Panc1 (cell line): ENCODE measurements around the gene MTFMT. TPM values are rescaled to one million over a fixed set of nuclear protein-coding genes. Genes with fewer than 3 reads are reported as not detected.

Experiments used
- ATAC-seq: fragments of 200-7000 bp; cut with Tn5 transposase; 2 replicates; pipeline ENCODE4 v1.9.1; 2020; ENCODE audit warnings: mild to moderate bottlenecking, moderate library complexity
- BruUV-seq: library from RNA; stranded (reverse); fragments of 400-500 nt; replicated peaks from 2 replicates; lab custom pipeline; 2021; lab: Mats Ljungman, UMichigan
- CTCF ChIA-PET: fragments of 300-600 bp; sonication (Branson Sonifier 250); formaldehyde crosslinking; loops from one replicate; lab custom pipeline; 2022; ENCODE audit warnings: antibody characterized with exemption; lab: Charles Lee
- POLR2A ChIA-PET: fragments of 300-600 bp; sonication (Branson Sonifier 250); formaldehyde crosslinking; loops from one replicate; lab custom pipeline; 2022; ENCODE audit warnings: antibody characterized with exemption; lab: Charles Lee
- DNase-seq: peaks from one replicate; pipeline ENCODE4 v3.0.0-alpha.2; 2010; ENCODE audit warnings: low read depth, low spot score
- H3K27ac ChIP-seq: 2 replicates; pipeline ENCODE4 v1.5.1; 2011; ENCODE audit warnings: mild to moderate bottlenecking, low read length, inconsistent platforms
- H3K27me3 ChIP-seq: fragments of 200-500 bp; sonication (Bioruptor generic); 2 replicates; pipeline ENCODE4 v1.6.0; 2014; ENCODE audit warnings: low read length, inconsistent platforms; ENCODE audit not compliant: control insufficient read depth, insufficient read depth
- H3K36me3 ChIP-seq: fragments of 200-500 bp; sonication (Bioruptor generic); 2 replicates; pipeline ENCODE4 v1.5.1; 2014; ENCODE audit warnings: inconsistent platforms, mild to moderate bottlenecking, low read length, moderate library complexity; ENCODE audit not compliant: control insufficient read depth, insufficient read depth
- H3K4me1 ChIP-seq: 2 replicates; pipeline ENCODE4 v1.5.1; 2011; ENCODE audit warnings: inconsistent platforms, mild to moderate bottlenecking, low read length, moderate library complexity; ENCODE audit not compliant: control insufficient read depth, insufficient read depth
- H3K4me3 ChIP-seq, 2 experiments: 2 replicates each; pipeline ENCODE4 v1.5.1; 2011 to 2012; ENCODE audit warnings: low read depth in 2 of 2, low read length in 2 of 2, mild to moderate bottlenecking in 2 of 2, inconsistent platforms in 1 of 2, moderate library complexity in 1 of 2
- H3K9me3 ChIP-seq: fragments of 200-500 bp; sonication (Bioruptor generic); 2 replicates; pipeline ENCODE4 v1.5.1; 2014; ENCODE audit warnings: low read depth, mild to moderate bottlenecking, inconsistent platforms, low read length, moderate library complexity; ENCODE audit not compliant: control insufficient read depth, insufficient read depth
- CTCF ChIP-seq: fragments of 450-650 bp; IDR thresholded peaks from 2 replicates; pipeline ENCODE4 v1.5.1; 2017; ENCODE audit warnings: mild to moderate bottlenecking
- POLR2AphosphoS5 ChIP-seq: IDR thresholded peaks from 2 replicates; pipeline ENCODE4 v1.6.1; 2012; ENCODE audit warnings: mild to moderate bottlenecking, low read depth, low read length, moderate library complexity
- REST ChIP-seq, 2 experiments: IDR thresholded peaks; 2 replicates each; pipeline ENCODE4 v1.6.1; 2011 to 2012; ENCODE audit warnings: low read depth in 2 of 2, control low read depth in 1 of 2, low read length in 1 of 2, mild to moderate bottlenecking in 1 of 2, moderate library complexity in 1 of 2; ENCODE audit not compliant: insufficient read depth in 1 of 2
- SIN3A ChIP-seq: IDR thresholded peaks from 2 replicates; pipeline ENCODE4 v1.6.1; 2012; ENCODE audit warnings: low read depth, mild to moderate bottlenecking, low read length, moderate library complexity, borderline replicate concordance; ENCODE audit not compliant: insufficient read depth
- TCF7L2 ChIP-seq: IDR thresholded peaks from 2 replicates; pipeline ENCODE4 v1.6.1; 2011; ENCODE audit warnings: mild to moderate bottlenecking, low read depth, low read length, inconsistent platforms
- in situ Hi-C: cut with HindIII; loops from 2 replicates; pipeline ENCODE4 v1.10.0; 2016; ENCODE audit warnings: low sequenced_read_pairs, low pct_unique_long_range_greater_than_20kb
- intact Hi-C: fragments of 100-400 bp; cut with micrococcal nuclease; formaldehyde crosslinking; loops from one replicate; pipeline ENCODE4 v1.10.0; 2022; ENCODE audit not compliant: unreplicated experiment
- total RNA-seq: library from RNA; stranded (reverse); gene quantifications from one replicate; pipeline ENCODE4 v1.2.1, GENCODE V29; 2021; ENCODE audit not compliant: unreplicated experiment

Gene MTFMT
- total RNA-seq, 1 experiment from 2014 or later, result 19.4 TPM

- ChIA-PET CTCF (no interaction called here), POLR2A (no interaction called here)
- Histone ChIP-seq H3K4me3 (no peak overlapping the region), H3K9me3 (no peaks in the 10 kb centered on the region), H3K27me3 (no peaks in the 10 kb centered on the region), H3K36me3 (peaks cover 23% of the 10 kb centered on the region), H3K27ac (no peak overlapping the region), H3K4me1 (no peaks in the 10 kb centered on the region)
- in situ Hi-C loops (no loop called here), intact Hi-C loops (no loop called here)
- DNase-seq, result no peak
- no TSS peak for BruUV-seq
- no peak for ATAC-seq
- TF ChIP-seq SIN3A, result no peak
- TF ChIP-seq REST (IDR thresholded peaks at IDR 0.05; ENCODE audit: insufficient read depth in 1 of 2, low read depth in 2 of 2, low read length in 1 of 2), result no peak
- TF ChIP-seq CTCF, result no peak
- no peak for TF ChIP-seq POLR2AphosphoS5
- no peak for TF ChIP-seq TCF7L2
Measured at GRCh38 chr15:64961013-64961412, 68.4 kb downstream of the MTFMT start.

- TF ChIP-seq POLR2AphosphoS5, result no peak
- TF ChIP-seq TCF7L2, result no peak
- no peak for TF ChIP-seq REST (IDR thresholded peaks at IDR 0.05; ENCODE audit: insufficient read depth in 1 of 2, low read depth in 2 of 2, low read length in 1 of 2)
- TF ChIP-seq CTCF, result no peak
- no peak for TF ChIP-seq SIN3A
- H3K27me3 ChIP-seq, result no peaks in the 10 kb centered on the region
- no peaks in the 10 kb centered on the region for H3K4me1 ChIP-seq
- ATAC-seq, result no peak
- H3K36me3 ChIP-seq, result peaks cover 20% of the 10 kb centered on the region
- no peak overlapping the region for H3K4me3 ChIP-seq
- BruUV-seq, result no TSS peak
- no peaks in the 10 kb centered on the region for H3K9me3 ChIP-seq
- H3K27ac ChIP-seq, result no peak overlapping the region
- ChIA-PET POLR2A (interaction anchor here (0.5 to 0.6 kb wide), 2 partner anchors 27 to 40 kb away, joined by 3 to 4 read pairs; no protein-coding TSS in a partner anchor), CTCF (no interaction called here)
- intact Hi-C loops (no loop called here), in situ Hi-C loops (no loop called here)
- no peak for DNase-seq
Measured at GRCh38 chr15:64960153-64960552, 69.3 kb downstream of the MTFMT start.
